AG10803 (cell line): Measurements from ENCODE around the gene IGFBP5.

Experiments used
- DNase-seq: peaks from one replicate; pipeline ENCODE4 v3.0.0; 2010; ENCODE audit warnings: low read depth
- H3K4me3 ChIP-seq: 2 replicates; pipeline ENCODE4 v1.5.1; 2011; ENCODE audit warnings: mild to moderate bottlenecking, low read length, control low read depth
- TF ChIP-seq, protein P1 (sequence below): conservative IDR thresholded peaks from 2 replicates; pipeline ENCODE4 v1.5.1; 2011; ENCODE audit warnings: mild to moderate bottlenecking, low read length, control low read depth, inconsistent platforms

The IGFBP5 gene

DNA sequence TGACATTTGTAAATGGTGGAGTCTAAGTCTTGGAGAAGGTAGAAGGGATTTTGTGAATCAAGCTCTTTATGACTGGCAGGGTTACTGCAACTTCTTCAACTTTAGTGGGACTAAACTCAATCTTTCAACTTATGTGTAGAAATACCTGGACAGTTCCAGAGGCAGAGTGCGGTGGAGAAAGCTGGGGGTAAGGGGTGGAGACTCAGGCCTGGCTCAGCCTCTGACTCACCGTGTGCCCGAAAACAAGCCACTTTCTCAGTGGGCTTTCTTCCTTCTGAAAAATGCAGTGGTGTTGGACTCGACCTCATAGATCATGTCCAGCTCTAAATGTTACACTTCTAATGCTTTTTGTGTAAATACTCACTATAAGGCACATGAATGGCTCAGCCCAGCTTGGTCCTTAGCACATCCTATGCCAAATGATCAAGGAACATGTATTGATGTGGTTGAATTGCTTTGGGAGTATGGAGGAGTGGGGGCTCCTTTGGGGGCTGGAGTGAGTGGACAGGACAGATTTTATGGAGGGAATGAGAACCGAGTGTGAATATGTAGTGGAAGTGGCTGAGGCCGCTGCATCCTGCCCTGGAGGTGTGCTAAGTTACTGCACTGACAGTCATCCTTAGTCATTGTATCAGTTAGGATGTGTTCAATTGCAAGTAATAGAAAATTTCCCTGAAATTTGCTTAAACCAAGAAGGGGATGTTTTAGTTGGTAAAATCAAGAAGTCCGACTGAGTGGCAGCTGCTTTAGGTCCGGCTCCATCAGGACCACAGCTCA lies 32.2 kb upstream of the IGFBP5 start:
- DNase-seq, result no peak
- H3K4me3 ChIP-seq, result no peak overlapping the region
- TF ChIP-seq, protein P1, sequence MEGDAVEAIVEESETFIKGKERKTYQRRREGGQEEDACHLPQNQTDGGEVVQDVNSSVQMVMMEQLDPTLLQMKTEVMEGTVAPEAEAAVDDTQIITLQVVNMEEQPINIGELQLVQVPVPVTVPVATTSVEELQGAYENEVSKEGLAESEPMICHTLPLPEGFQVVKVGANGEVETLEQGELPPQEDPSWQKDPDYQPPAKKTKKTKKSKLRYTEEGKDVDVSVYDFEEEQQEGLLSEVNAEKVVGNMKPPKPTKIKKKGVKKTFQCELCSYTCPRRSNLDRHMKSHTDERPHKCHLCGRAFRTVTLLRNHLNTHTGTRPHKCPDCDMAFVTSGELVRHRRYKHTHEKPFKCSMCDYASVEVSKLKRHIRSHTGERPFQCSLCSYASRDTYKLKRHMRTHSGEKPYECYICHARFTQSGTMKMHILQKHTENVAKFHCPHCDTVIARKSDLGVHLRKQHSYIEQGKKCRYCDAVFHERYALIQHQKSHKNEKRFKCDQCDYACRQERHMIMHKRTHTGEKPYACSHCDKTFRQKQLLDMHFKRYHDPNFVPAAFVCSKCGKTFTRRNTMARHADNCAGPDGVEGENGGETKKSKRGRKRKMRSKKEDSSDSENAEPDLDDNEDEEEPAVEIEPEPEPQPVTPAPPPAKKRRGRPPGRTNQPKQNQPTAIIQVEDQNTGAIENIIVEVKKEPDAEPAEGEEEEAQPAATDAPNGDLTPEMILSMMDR, result no peak

DNA sequence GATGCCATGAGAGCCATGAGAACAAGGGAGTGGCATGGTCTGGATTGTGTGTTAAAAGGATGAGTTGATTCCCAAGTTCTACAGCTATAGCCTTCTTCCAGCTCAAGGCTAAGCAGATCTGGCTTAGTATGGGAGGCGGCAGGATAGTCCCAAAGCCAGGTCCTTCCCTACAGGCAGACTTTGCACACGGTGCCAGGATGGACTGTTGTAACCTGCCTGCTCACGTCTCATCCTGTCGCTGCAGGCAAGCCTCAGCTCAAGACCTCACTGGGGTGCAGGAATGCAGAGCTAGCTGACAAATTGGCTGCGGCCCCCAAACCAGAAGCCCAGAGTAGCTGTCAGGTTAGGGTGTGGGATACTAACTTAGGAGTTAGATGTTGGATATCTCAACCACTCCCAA lies 28.8 kb upstream of the IGFBP5 start:
- H3K4me3 ChIP-seq, result no peak overlapping the region
- TF ChIP-seq, protein P1, result no peak
- no peak for DNase-seq

DNA sequence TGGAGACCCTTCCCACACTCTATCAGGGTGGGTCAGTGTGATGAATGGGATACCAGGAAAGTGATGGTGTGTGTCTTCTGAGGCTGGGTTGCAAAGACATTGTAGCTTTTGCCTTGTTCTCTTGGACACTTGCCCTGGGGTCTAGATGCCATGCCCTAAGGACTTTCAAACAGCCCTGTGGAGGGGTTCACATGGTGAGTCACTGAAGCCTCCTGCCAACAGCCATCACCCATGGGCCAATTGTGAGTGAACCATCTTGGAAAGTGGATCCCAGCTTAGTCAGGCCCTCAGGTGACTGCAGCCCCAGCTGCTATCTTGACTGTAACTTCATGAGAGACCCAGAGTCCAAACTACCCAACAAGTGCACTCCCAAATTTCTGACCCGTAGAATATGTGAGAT lies 25.8 kb upstream of the IGFBP5 start:
- TF ChIP-seq, protein P1, result no peak
- no peak overlapping the region for H3K4me3 ChIP-seq
- DNase-seq, result no peak

DNA sequence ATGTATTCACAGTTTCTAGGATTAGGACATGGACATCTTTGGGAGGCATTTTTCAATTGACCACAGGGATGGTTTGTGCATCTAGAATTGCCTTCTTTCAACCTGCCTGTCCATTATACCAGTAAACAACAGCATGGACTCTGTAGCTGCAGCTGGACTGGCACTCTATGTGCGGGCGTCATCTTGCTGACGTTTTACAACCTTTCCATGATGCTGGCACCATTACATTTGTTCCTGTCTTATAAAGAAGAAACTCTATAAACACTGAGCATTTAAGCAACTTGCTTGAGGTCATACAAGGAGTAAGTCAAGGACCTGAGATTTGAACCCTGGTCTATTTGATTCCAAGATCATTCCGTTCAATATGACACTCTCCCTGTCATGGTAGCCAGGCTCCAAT lies 25.4 kb upstream of the IGFBP5 start:
- no peak for DNase-seq
- TF ChIP-seq, protein P1, result no peak
- no peak overlapping the region for H3K4me3 ChIP-seq

DNA sequence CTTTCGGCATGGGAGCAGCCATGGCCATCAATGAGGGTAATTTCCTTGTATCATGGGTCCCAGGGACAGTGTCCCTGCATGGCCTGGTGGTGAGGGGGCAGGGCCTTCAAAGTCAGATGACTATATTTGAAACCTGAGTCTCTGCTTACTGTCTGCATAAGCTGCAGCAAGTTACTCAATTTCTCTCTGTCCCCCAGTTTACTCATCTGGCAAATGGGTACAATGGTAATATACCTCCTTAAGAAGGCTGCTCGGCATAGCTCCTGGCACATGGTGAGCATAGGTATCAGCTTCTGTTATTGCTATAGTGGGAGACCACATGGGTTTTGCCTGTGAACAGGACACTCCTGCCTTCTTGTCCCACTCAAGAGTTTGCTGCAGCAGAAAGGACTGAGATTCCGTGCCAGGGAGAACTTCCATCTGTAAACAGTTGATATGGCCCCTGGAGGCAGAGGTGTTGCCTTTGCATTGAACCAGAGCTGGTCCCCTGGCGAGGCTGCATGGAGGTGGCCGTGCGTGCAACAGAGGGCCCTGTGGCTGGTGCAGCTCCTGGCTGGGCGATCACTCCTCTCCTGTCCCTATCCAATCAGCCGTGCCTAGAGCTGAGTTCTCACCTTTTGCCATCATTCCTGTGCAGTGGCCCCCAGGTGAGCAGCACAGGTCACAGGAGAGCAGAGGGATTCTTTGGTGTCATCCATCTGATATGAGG lies 22.7 kb upstream of the IGFBP5 start:
- TF ChIP-seq, protein P1, result no peak
- H3K4me3 ChIP-seq, result no peak overlapping the region
- no peak for DNase-seq

DNA sequence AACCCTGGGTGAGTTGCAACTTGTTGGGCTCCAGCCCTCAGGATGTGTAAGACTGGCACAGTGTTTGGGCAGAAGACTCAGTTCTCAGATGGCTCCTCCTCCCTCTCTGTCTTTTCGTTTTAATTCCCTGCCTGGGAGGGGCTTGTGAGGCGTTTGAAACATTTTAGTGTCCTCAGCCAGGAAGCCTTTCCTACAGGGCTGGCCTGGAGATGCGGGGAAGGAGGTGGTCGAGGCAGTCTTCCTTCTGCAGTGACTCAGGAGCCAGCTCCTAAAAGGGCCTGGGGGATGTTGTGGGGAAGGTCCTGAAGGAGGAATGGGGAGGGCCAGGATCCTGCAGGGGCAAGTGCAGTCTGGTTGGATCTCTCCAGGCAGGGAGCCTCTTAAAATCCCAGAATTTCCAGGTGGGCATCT lies 22.1 kb upstream of the IGFBP5 start:
- TF ChIP-seq, protein P1, result no peak
- no peak for DNase-seq
- no peak overlapping the region for H3K4me3 ChIP-seq

DNA sequence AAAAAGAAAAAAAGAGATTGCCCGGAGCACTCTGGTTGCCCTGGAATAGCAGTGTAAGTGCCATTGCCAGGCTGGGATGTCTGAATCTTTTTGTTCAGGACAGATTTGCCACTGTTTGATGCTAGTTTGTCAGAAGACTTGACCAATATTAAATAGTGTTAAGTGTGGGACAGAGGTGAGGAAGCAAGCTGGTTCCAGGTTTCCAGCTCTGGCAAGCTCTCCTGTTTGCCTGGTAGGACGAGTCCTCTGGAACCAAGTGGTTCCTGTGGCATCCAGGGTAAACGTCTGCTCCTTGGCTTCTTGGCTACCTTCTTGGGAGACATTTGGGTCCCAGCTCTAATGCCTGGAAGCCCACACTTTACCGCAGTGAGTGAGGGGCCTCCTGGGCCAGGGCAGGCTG lies 20.8 kb upstream of the IGFBP5 start:
- TF ChIP-seq, protein P1, result no peak
- DNase-seq, result no peak
- H3K4me3 ChIP-seq, result no peak overlapping the region
